Endothelial cell of umbilical vein (primary cell): Measurements from ENCODE around the gene NEAT1. TPM values are rescaled to one million over a fixed set of nuclear protein-coding genes. Genes with fewer than 3 reads are reported as not detected.

Experiments used
- BruUV-seq: library from RNA; stranded (reverse); fragments of 400-500 nt; replicated peaks from 2 replicates; lab custom pipeline; 2021; lab: Mats Ljungman, UMichigan
- CTCF ChIA-PET: fragments of 300-600, 350-600 bp; sonication (Branson Sonifier 250); formaldehyde crosslinking; loops from one replicate; lab custom pipeline; 2021; ENCODE audit warnings: antibody characterized with exemption, inconsistent platforms; lab: Charles Lee
- POLR2A ChIA-PET: fragments of 300-600, 350-600 bp; sonication (Branson Sonifier 250); formaldehyde crosslinking; loops from one replicate; lab custom pipeline; 2021; ENCODE audit warnings: antibody characterized with exemption, inconsistent platforms; lab: Charles Lee
- DNase-seq: peaks from one replicate; pipeline ENCODE4 v3.0.0-alpha.2; 2011; ENCODE audit warnings: low read depth, low spot score
- FAIRE-seq: peaks from 2 replicates; lab custom pipeline; 2011; peaks lifted over from hg19 to GRCh38; lab: Jason Lieb, UNC
- H2AFZ ChIP-seq: 2 replicates; pipeline ENCODE4 v1.6.0; 2012; ENCODE audit warnings: low read depth, low read length, control low read depth, inconsistent platforms
- H3K27ac ChIP-seq: 2 replicates; pipeline ENCODE4 v1.5.1; 2011; ENCODE audit warnings: low read depth, mild to moderate bottlenecking, control low read depth, low read length, moderate library complexity; ENCODE audit not compliant: insufficient read depth
- H3K27me3 ChIP-seq, 2 experiments: 2 replicates each; pipeline versions ENCODE4 v1.6.0 to v1.6.1; 2011; ENCODE audit warnings: low read length in 2 of 2, mixed read lengths in 1 of 2; ENCODE audit not compliant: control insufficient read depth in 2 of 2, insufficient read depth in 2 of 2
- H3K36me3 ChIP-seq, 2 experiments: 2 replicates in 1 of 2; 3 replicates in 1 of 2; pipeline ENCODE4 v1.5.1; 2011; ENCODE audit warnings: low read length in 2 of 2, mild to moderate bottlenecking in 1 of 2, moderate library complexity in 1 of 2; ENCODE audit not compliant: control insufficient read depth in 2 of 2, insufficient read depth in 2 of 2; ENCODE audit errors: extremely low read depth in 1 of 2
- H3K4me1 ChIP-seq: 3 replicates; pipeline ENCODE4 v1.5.1; 2011; ENCODE audit warnings: mild to moderate bottlenecking, low read length; ENCODE audit not compliant: control insufficient read depth, insufficient read depth; ENCODE audit errors: extremely low read depth
- H3K4me2 ChIP-seq: 2 replicates; pipeline ENCODE4 v1.6.1; 2011; ENCODE audit warnings: low read length, control low read depth, mixed read lengths; ENCODE audit not compliant: insufficient read depth
- H3K4me3 ChIP-seq, 3 experiments: fragments of 200-600 bp in 1 of 3; sonication (generic), shearing (Covaris generic) in 1 of 3; replicated peaks in 1 of 3; 2 replicates each; pipeline ENCODE4 v1.5.1; 2011 to 2016; ENCODE audit warnings: control low read depth in 3 of 3, low read length in 3 of 3, mild to moderate bottlenecking in 2 of 3, inconsistent platforms in 1 of 3, low read depth in 1 of 3, moderate library complexity in 1 of 3; ENCODE audit not compliant: insufficient read depth in 1 of 3
- H3K79me2 ChIP-seq: 2 replicates; pipeline ENCODE4 v1.6.0; 2012; ENCODE audit warnings: low read length, inconsistent platforms; ENCODE audit not compliant: control insufficient read depth, insufficient read depth
- H3K9ac ChIP-seq: replicated peaks from 2 replicates; pipeline ENCODE3; 2011; ENCODE audit warnings: low read length, control low read depth; ENCODE audit not compliant: insufficient read depth; ENCODE audit errors: extremely low read depth
- H3K9me1 ChIP-seq: replicated peaks from 3 replicates; pipeline ENCODE4 v1.6.0; 2011; ENCODE audit warnings: mild to moderate bottlenecking, low read length; ENCODE audit not compliant: control insufficient read depth, insufficient read depth; ENCODE audit errors: extremely low read depth
- H3K9me3 ChIP-seq: replicated peaks from 2 replicates; pipeline ENCODE4 v1.5.1; 2012; ENCODE audit warnings: low read length, inconsistent platforms; ENCODE audit not compliant: control insufficient read depth, insufficient read depth
- H4K20me1 ChIP-seq: replicated peaks from 2 replicates; pipeline ENCODE3; 2011; ENCODE audit warnings: mild to moderate bottlenecking, low read length; ENCODE audit not compliant: control insufficient read depth, insufficient read depth; ENCODE audit errors: extremely low read depth
- EZH2 ChIP-seq: IDR thresholded peaks from 2 replicates; pipeline ENCODE4 v1.6.1; 2012; ENCODE audit warnings: borderline replicate concordance, low read depth, mild to moderate bottlenecking, moderate library complexity, low read length, inconsistent platforms; ENCODE audit not compliant: severe bottlenecking
- FOS ChIP-seq: IDR thresholded peaks from 2 replicates; pipeline ENCODE4 v1.6.1; 2011; ENCODE audit warnings: mild to moderate bottlenecking, low read length, moderate library complexity, borderline replicate concordance; ENCODE audit not compliant: insufficient read depth
- GATA2 ChIP-seq: IDR thresholded peaks from 2 replicates; pipeline ENCODE4 v1.7.0; 2011; ENCODE audit warnings: low read depth, mild to moderate bottlenecking, moderate library complexity, mixed read lengths, low read length; ENCODE audit not compliant: insufficient read length, insufficient read depth
- JUN ChIP-seq: IDR thresholded peaks from 2 replicates; pipeline ENCODE4 v1.6.1; 2011; ENCODE audit warnings: borderline replicate concordance, low read depth; ENCODE audit not compliant: insufficient read length, insufficient read depth
- MAX ChIP-seq: IDR thresholded peaks from 2 replicates; pipeline ENCODE4 v1.6.1; 2011; ENCODE audit not compliant: insufficient read depth, insufficient read length
- MYC ChIP-seq: IDR thresholded peaks from one replicate; pipeline ENCODE4 v1.6.1; 2011; ENCODE audit warnings: mild to moderate bottlenecking, low read depth, low read length
- POLR2A ChIP-seq: IDR thresholded peaks from 2 replicates; pipeline ENCODE4 v1.6.1; 2012; ENCODE audit warnings: low read depth, mild to moderate bottlenecking, control low read depth, low read length
- POLR2AphosphoS5 ChIP-seq: IDR thresholded peaks from 2 replicates; pipeline ENCODE4 v1.6.1; 2012; ENCODE audit warnings: low read depth, mild to moderate bottlenecking, control low read depth, low read length, moderate library complexity; ENCODE audit not compliant: insufficient read depth
- dilution Hi-C: fragments of 300-500 bp; cut with MboI; formaldehyde crosslinking; loops from one replicate; pipeline ENCODE4 v1.15.0; 2019; ENCODE audit warnings: low sequenced_read_pairs; ENCODE audit not compliant: extremely low pct_ligation_motif_present
- intact Hi-C: fragments of 100-400 bp; cut with micrococcal nuclease; formaldehyde crosslinking; loops from one replicate; pipeline ENCODE4 v1.10.0; 2022
- polyA plus RNA-seq, 4 experiments: library from polyadenylated mRNA; depleted of rRNA in 3 of 4; stranded (reverse) in 3 of 4; unstranded in 1 of 4; fragments of >200 nt; gene quantifications; 2 replicates each; pipeline versions ENCODE4 v1.2.1 to v1.2.3, GENCODE V29; 2011 to 2012; ENCODE audit warnings: missing spikeins in 1 of 4
- total RNA-seq: library from RNA; stranded (reverse); gene quantifications from 2 replicates; pipeline ENCODE4 v1.2.3, GENCODE V29; 2021
- TF ChIP-seq, protein P1 (sequence below), 2 donors: IDR thresholded peaks; 1 replicate in 1 of 2; 2 replicates in 1 of 2; pipeline ENCODE4 v1.5.1; 2011; ENCODE audit warnings: low read length in 2 of 2, mild to moderate bottlenecking in 2 of 2, moderate library complexity in 2 of 2, control low read depth in 1 of 2, inconsistent platforms in 1 of 2, low read depth in 1 of 2; ENCODE audit not compliant: insufficient read depth in 1 of 2; ENCODE audit errors: extremely low read depth in 1 of 2

Gene NEAT1
- total and polyA plus RNA-seq, 2 donors (not counting 3 experiments of a cell fraction or from before 2014, with no cell fraction given) = 34.4 to 957 TPM

DNA sequence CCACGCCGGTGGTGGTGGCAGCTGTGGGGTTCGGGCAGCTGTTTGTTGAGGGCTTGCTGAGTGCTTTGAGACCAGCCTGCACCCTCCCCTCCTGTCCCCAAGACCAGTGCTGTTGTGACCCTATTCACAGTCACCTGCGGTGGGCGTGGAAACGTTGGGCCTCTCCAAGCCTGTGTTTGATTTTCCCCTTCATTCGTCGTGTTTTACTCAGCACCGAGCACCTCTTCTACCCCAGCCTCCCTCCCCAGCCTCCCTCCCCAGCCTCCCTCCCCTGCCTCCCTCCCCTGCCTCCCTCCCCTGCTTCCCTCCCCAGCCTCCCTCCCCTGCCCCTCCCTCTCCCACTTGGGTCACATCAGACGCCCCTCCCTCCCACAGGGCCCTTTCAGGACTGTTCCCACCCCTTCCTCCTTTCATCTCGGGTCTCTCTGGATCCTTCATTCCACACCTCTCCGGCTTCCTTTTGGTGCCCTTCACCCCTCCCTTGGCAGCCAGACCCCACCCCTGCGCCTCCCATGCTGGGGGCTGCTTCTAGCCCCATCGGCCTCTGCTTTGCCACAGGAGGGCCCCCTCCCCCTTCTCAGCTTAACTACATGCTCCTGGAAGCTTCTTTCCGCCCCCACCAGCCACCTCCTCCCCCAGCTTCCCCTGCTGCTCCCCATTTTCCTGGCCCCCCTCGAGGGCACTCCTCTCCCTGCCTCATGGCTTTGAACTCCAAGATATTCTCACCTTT, 21.4 kb upstream of the NEAT1 start:
- FAIRE-seq = no peak
- ChIA-PET POLR2A (no interaction called here), CTCF (interaction anchor here (0.6 to 1.3 kb wide), 2 partner anchors 19 to 107 kb away, joined by 3 read pairs; no protein-coding TSS in a partner anchor)
- Histone ChIP-seq H3K27ac (no peak overlapping the region), H3K9me3 (no peaks in the 10 kb centered on the region), H3K4me3 (no peak overlapping the region), H3K4me2 (no peak overlapping the region), H3K27me3 (no peaks in the 10 kb centered on the region), H3K9ac (no peak overlapping the region), H3K79me2 (peaks cover 2% of the 10 kb centered on the region), H3K4me1 (no peaks in the 10 kb centered on the region), H3K9me1 (no peaks in the 10 kb centered on the region), H3K36me3 (peaks cover 16 to 55% of the 10 kb centered on the region in 2 experiments), H2AFZ (no peak overlapping the region), H4K20me1 (no peaks in the 10 kb centered on the region)
- no peak for DNase-seq
- BruUV-seq = no TSS peak
- dilution Hi-C loops = no loop called here
- intact Hi-C loops = no loop called here
- TF ChIP-seq JUN (no peak), POLR2A (no peak), EZH2 (no peak), MAX (no peak), GATA2 (no peak), POLR2AphosphoS5 (no peak), FOS (no peak), MYC (no peak)
- TF ChIP-seq, protein P1, sequence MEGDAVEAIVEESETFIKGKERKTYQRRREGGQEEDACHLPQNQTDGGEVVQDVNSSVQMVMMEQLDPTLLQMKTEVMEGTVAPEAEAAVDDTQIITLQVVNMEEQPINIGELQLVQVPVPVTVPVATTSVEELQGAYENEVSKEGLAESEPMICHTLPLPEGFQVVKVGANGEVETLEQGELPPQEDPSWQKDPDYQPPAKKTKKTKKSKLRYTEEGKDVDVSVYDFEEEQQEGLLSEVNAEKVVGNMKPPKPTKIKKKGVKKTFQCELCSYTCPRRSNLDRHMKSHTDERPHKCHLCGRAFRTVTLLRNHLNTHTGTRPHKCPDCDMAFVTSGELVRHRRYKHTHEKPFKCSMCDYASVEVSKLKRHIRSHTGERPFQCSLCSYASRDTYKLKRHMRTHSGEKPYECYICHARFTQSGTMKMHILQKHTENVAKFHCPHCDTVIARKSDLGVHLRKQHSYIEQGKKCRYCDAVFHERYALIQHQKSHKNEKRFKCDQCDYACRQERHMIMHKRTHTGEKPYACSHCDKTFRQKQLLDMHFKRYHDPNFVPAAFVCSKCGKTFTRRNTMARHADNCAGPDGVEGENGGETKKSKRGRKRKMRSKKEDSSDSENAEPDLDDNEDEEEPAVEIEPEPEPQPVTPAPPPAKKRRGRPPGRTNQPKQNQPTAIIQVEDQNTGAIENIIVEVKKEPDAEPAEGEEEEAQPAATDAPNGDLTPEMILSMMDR (IDR thresholded peaks at IDR 0.05; ENCODE audit: extremely low read depth in 1 of 2, insufficient read depth in 1 of 2, low read depth in 1 of 2, low read length in 2 of 2) = no peak
